Common myeloid progenitor, CD34-positive (primary cell): ENCODE results near the gene PRXL2A.

Experiments used
- CTCF ChIA-PET: fragments of 350-600 bp; sonication (Branson Sonifier 250); formaldehyde crosslinking; loops from one replicate; lab custom pipeline; 2021; ENCODE audit warnings: antibody characterized with exemption; lab: Charles Lee
- POLR2A ChIA-PET: fragments of 350-600 bp; sonication (Branson Sonifier 250); formaldehyde crosslinking; loops from one replicate; lab custom pipeline; 2021; ENCODE audit warnings: antibody characterized with exemption; lab: Charles Lee
- DNase-seq, 3 donors: peaks; one replicate each; pipeline versions ENCODE4 v3.0.0 to v3.0.0-alpha.2; 2013
- H3K27ac ChIP-seq, 2 experiments: 1 replicate in 1 of 2; 2 replicates in 1 of 2; pipeline ENCODE4 v1.7.0; 2013; ENCODE audit warnings: inconsistent platforms in 2 of 2, low read length in 2 of 2, mild to moderate bottlenecking in 2 of 2, low read depth in 1 of 2, moderate library complexity in 1 of 2; ENCODE audit not compliant: severe bottlenecking in 2 of 2, insufficient read depth in 1 of 2, poor library complexity in 1 of 2
- H3K27me3 ChIP-seq, 5 experiments: replicated peaks in 2 of 5; 1 replicate in 3 of 5; 2 replicates in 2 of 5; pipeline versions ENCODE4 v1.6.1 to v1.7.0; 2013; ENCODE audit warnings: low read length in 4 of 5, mild to moderate bottlenecking in 2 of 5, moderate library complexity in 2 of 5, inconsistent platforms in 1 of 5; ENCODE audit not compliant: insufficient read depth in 5 of 5, control insufficient read depth in 4 of 5
- H3K36me3 ChIP-seq, 4 experiments: 1 replicate in 2 of 4; 2 replicates in 2 of 4; pipeline versions ENCODE4 v1.6.1 to v1.7.0; 2013; ENCODE audit warnings: low read length in 3 of 4, control low read depth in 1 of 4, mild to moderate bottlenecking in 1 of 4; ENCODE audit not compliant: control insufficient read depth in 4 of 4, insufficient read depth in 4 of 4
- H3K4me1 ChIP-seq, 4 experiments: 1 replicate in 3 of 4; 2 replicates in 1 of 4; pipeline versions ENCODE4 v1.6.1 to v1.7.1; 2013; ENCODE audit warnings: low read length in 3 of 4, mild to moderate bottlenecking in 3 of 4, control low read depth in 1 of 4, inconsistent platforms in 1 of 4, moderate library complexity in 1 of 4; ENCODE audit not compliant: control insufficient read depth in 4 of 4, insufficient read depth in 4 of 4; ENCODE audit errors: control extremely low read depth in 1 of 4
- H3K4me3 ChIP-seq, 7 experiments: 1 replicate in 4 of 7; 2 replicates in 3 of 7; pipeline versions ENCODE4 v1.5.1 to v1.7.0; 2013; ENCODE audit warnings: mild to moderate bottlenecking in 7 of 7, low read length in 6 of 7, moderate library complexity in 6 of 7, inconsistent platforms in 2 of 7, low read depth in 2 of 7, control low read depth in 1 of 7; ENCODE audit not compliant: insufficient read depth in 4 of 7, control insufficient read depth in 1 of 7; ENCODE audit errors: extremely low read depth in 1 of 7
- H3K9me3 ChIP-seq, 5 experiments: 1 replicate in 4 of 5; 2 replicates in 1 of 5; pipeline versions ENCODE4 v1.6.1 to v1.7.1; 2013; ENCODE audit warnings: low read length in 4 of 5, mild to moderate bottlenecking in 2 of 5, inconsistent platforms in 1 of 5, low read depth in 1 of 5, moderate library complexity in 1 of 5; ENCODE audit not compliant: control insufficient read depth in 4 of 5, insufficient read depth in 2 of 5; ENCODE audit errors: control extremely low read depth in 1 of 5
- WGBS: methylation state at CpG from one replicate; pipeline ENCODE4 v1.1.5; 2013; ENCODE audit not compliant: insufficient coverage; 5-methylcytosine and 5-hydroxymethylcytosine counted together

Gene PRXL2A

DNA sequence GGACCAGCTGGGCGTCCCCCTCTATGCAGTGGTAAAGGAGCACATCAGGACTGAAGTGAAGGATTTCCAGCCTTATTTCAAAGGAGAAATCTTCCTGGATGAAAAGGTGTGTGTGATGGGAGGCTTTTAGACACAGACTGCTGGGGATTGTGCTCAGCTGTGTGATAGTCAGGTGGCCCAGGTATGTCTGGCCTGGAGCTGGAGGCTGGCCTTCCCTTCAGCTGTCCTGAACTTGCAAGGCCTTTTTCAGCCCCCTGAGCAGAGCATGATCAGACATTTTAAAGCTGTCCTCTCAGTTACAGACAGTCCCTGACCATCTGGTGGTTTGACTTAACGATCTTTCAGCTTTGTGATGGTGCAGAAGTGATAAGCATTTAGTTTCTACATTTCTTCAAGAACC, 17.6 kb downstream of the PRXL2A start:
- ChIA-PET POLR2A (no interaction called here), CTCF (interaction anchor here (1.6 to 2.6 kb wide), 4 partner anchors 15 to 43 kb away, joined by 4 to 17 read pairs (median 6); no protein-coding TSS in a partner anchor)
- Histone ChIP-seq H3K9me3 (no peaks in the 10 kb centered on the region), H3K27me3 (no peaks in the 10 kb centered on the region), H3K36me3 (peaks cover 10 to 70% (median 40%) of the 10 kb centered on the region in 4 experiments), H3K27ac (no peak overlapping the region), H3K4me3 (no peak overlapping the region), H3K4me1 (peaks cover 0 to 10% (median 4%) of the 10 kb centered on the region in 4 experiments)
- 100% methylated on average over 1 of the region's 2 CpGs for WGBS
- no peak for DNase-seq

DNA sequence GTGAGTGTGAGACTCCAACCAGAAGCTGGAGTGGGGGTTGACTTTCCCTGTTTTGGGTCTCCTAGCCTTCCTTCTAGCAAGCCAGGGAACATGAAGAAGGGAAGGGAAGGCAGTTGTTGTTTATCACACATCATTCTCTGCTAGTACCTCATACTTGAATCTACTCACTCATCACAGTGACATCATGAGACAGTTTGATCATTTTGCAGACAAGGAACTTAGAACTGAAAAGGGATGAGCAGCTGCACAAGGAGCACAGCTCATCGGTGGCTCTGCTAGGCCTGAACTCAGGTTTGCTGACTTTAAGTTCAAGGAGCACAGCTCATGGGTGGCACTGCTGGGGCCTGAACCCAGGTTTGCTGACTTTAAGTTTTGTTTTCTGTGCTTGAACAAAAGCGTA, 19.2 kb downstream of the PRXL2A start:
- POLR2A ChIA-PET, result no interaction called here

DNA sequence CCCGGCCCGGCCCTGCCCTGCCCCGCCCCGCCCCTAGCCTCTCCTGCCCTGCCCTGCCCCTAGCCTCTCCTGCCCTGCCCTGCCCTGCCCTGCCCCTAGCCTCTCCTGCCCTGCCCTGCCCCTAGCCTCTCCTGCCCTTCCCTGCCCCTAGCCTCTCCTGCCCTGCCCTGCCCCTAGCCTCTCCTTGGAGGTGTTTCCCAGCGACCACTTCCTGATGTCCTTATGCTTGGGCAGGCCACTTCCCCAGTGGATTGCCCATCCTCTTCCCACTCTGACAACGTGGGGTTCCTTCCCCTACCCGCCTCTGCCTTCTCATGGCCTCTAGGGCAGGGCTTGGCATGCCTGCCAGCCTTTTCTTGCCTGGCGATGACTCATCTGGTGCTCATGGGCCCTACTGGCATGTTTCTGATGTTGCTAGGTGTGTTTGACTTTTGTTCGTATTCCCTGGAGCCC, 21.2 kb downstream of the PRXL2A start:
- H3K4me3 ChIP-seq, result no peak overlapping the region
- WGBS, result 95% methylated on average over 4 of the region's 9 CpGs
- peak in 1 of 3 donors; percentile 20 for DNase-seq
- POLR2A ChIA-PET, result no interaction called here
- peaks cover 19 to 62% (median 31%) of the 10 kb centered on the region in 4 experiments for H3K36me3 ChIP-seq
- H3K27me3 ChIP-seq, result no peaks in the 10 kb centered on the region
- no peaks in the 10 kb centered on the region for H3K4me1 ChIP-seq
- CTCF ChIA-PET, result interaction anchor here (1.6 to 2.3 kb wide), 3 partner anchors 8 to 15 kb away, joined by 4 to 11 read pairs (median 8); no protein-coding TSS in a partner anchor
- H3K27ac ChIP-seq, result no peak overlapping the region
- H3K9me3 ChIP-seq, result no peaks in the 10 kb centered on the region

More for the DNA sequence above, 19.2 kb downstream of the PRXL2A start:
- Histone ChIP-seq H3K9me3 (no peaks in the 10 kb centered on the region), H3K27me3 (no peaks in the 10 kb centered on the region), H3K27ac (no peak overlapping the region), H3K4me1 (no peaks in the 10 kb centered on the region), H3K4me3 (no peak overlapping the region), H3K36me3 (peaks cover 12 to 71% (median 41%) of the 10 kb centered on the region in 4 experiments)
- no peak for DNase-seq
- CTCF ChIA-PET, result interaction anchor here (1.0 to 1.5 kb wide), 2 partner anchors 17 to 71 kb away, joined by 3 to 8 read pairs; no protein-coding TSS in a partner anchor
- 96% methylated on average over 2 of the region's 2 CpGs for WGBS

DNA sequence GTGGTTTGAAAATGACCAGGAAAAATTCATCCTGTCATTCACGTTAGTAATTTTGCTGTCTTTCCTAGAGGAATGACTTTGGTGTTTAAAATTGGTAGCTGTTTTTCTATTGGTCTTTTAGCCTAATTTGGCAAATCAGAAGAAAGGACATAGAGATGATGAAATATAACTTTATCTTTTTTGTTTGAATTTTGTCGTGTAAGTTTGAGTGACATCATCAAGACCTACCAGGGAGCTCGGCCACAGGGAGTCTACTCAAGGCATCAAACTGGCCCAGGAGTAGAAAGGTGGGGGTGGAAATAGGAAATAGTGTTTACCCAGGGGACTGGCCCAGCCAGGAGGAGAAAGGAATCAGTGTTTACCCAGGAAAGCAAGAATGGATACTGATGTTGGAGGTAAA, 24.8 kb downstream of the PRXL2A start:
- no peak for DNase-seq
- Histone ChIP-seq H3K27ac (no peak overlapping the region), H3K9me3 (no peaks in the 10 kb centered on the region), H3K27me3 (no peaks in the 10 kb centered on the region), H3K36me3 (peaks cover 8 to 30% (median 14%) of the 10 kb centered on the region in 4 experiments), H3K4me3 (no peak overlapping the region), H3K4me1 (no peaks in the 10 kb centered on the region)
- WGBS, result 94% methylated on average over 3 of the region's 3 CpGs
- ChIA-PET POLR2A (no interaction called here), CTCF (interaction anchor here (1.2 to 1.9 kb wide), 4 partner anchors 10 to 72 kb away, joined by 3 to 9 read pairs (median 6); no protein-coding TSS in a partner anchor)

DNA sequence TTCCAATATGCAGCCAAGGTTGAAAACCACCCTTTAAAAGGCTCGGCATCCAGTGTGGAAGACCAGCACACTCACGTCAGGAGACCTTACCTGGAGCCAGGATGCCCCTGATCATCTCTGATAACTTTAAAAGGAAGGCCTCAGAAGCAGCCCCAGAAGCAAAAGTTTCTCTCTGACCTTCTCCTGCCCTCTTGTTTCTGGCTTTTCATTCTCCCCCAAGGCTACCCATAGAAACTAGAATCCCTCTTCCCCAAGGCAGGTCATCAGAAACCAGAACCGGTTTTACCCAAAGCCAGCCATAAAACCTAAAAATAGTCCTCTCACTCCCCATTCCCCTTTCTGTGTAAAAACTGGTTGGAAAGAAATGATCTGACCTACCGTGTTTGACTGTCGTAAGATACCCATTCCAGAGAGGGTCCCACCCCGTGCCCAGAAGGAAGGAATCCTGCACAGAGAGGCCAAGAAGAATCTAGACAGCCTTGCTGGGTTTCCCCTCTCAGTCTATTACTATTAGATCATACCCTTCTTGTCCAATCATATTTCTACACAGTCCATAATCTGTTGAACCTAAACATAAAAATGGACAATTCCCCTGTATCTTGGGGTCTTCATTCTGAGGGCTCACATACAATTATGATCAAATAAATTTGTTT, 28.2 kb downstream of the PRXL2A start:
- Histone ChIP-seq H3K36me3 (peaks cover 0 to 10% (median 8%) of the 10 kb centered on the region in 4 experiments), H3K4me3 (no peak overlapping the region), H3K4me1 (no peaks in the 10 kb centered on the region), H3K9me3 (no peaks in the 10 kb centered on the region), H3K27ac (no peak overlapping the region), H3K27me3 (no peaks in the 10 kb centered on the region)
- 71% methylated on average over 5 of the region's 6 CpGs for WGBS
- ChIA-PET POLR2A (no interaction called here), CTCF (interaction anchor here (1.2 to 18.3 kb wide), 2 partner anchors 15 to 69 kb away, joined by 3 to 571 read pairs; no protein-coding TSS in a partner anchor)
- DNase-seq, result no peak

DNA sequence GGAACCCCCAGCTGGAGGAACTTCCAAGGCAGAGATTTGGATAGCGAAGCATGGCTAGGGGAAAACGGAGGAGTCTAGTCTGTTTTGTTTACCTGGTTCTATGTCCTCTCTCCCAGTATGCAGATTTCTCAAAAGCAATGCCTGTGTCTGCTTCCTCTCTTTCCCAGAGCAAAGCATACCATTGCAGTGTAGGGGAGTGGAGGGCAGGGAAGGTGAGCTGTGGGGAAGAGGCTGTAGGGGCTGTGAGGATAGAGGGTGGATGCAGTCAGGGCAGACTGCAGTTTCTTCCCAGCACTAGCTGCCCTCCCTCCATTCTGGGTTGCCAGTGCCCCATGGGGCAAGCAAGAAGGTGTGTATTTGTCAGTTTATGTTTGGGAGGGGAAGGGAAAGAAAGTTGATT, 28.9 kb downstream of the PRXL2A start:
- Histone ChIP-seq H3K27me3 (no peaks in the 10 kb centered on the region), H3K27ac (no peak overlapping the region), H3K9me3 (no peaks in the 10 kb centered on the region), H3K4me1 (no peaks in the 10 kb centered on the region), H3K36me3 (peaks cover 0 to 7% (median 3%) of the 10 kb centered on the region in 4 experiments), H3K4me3 (no peak overlapping the region)
- DNase-seq, result no peak
- CTCF ChIA-PET, result interaction anchor here (1.2 to 18.3 kb wide), 4 partner anchors 16 to 69 kb away, joined by 3 to 571 read pairs (median 4); no protein-coding TSS in a partner anchor
- WGBS, result 100% methylated on average over 2 of the region's 2 CpGs
- POLR2A ChIA-PET, result no interaction called here

DNA sequence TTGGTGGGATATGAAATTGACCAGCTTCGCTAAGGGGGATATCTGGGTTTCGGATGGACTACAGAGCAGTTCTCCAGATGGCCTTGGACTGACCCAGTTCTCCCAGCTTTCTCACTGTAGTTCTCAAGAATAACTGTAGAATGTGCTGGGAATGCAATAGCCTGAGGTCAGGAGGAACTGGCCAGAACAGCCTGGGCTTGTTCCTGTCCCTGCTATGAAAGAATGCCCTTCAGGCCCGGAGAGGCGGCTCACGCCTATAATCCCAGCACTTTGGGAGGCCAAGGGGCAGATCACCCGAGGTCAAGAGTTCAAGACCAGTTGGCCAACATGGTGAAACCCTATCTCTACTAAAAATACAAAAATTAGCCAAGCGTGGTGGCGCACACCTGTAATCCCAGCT, 33.5 kb downstream of the PRXL2A start:
- Histone ChIP-seq H3K27ac (no peak overlapping the region), H3K36me3 (no peaks in the 10 kb centered on the region), H3K27me3 (no peaks in the 10 kb centered on the region), H3K9me3 (no peaks in the 10 kb centered on the region), H3K4me3 (no peak overlapping the region), H3K4me1 (peaks cover 0 to 25% (median 22%) of the 10 kb centered on the region in 4 experiments)
- ChIA-PET CTCF (interaction anchor here (1.6 to 18.3 kb wide), 6 partner anchors 10 to 64 kb away, joined by 5 to 571 read pairs (median 38); partner anchors contain the start of gene TSPAN14), POLR2A (no interaction called here)
- 100% methylated on average over 4 of the region's 8 CpGs for WGBS
- no peak for DNase-seq
